Measurements from ENCODE around the gene RARS2. TPM values are rescaled to one million over a fixed set of nuclear protein-coding genes. Genes with fewer than 3 reads are reported as not detected.
"Not testable (repeated sequence)": the region's sequence is repeated elsewhere in the genome, so short reads cannot be mapped to it uniquely, and the experiment has no call there.

The RARS2 gene
- polyA plus RNA-seq, 1 donor, result 73.9 TPM

DNA sequence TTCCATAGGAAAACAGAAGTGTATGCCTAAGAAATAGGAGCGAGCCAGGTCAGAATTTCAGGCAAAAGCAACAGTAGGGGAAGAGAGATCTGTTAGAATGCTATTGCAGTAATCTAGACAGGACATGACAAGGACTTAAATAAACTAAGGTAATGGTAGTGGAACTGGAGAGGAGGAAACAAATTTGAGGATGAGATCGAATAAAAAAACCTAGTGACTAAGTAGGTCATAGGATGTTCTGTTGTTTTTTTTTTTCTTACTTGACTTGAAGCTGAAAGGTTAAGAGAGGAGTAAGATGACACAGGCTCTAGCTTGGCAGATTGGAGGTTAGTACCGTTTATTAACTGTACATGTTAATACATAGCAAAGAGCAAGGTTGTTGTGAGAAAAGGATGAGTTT is 28.7 kb upstream of the RARS2 start:
- H3K4me3 ChIP-seq (ENCODE audit: low read length), result no peak overlapping the region
- H3K27me3 ChIP-seq (ENCODE audit: control insufficient read depth, insufficient read depth, low read length), result no peaks in the 10 kb centered on the region
- no peak overlapping the region for H3K27ac ChIP-seq (ENCODE audit: low read length)
- H3K9me3 ChIP-seq (ENCODE audit: control insufficient read depth, low read depth, low read length), result no peaks in the 10 kb centered on the region
- no peaks in the 10 kb centered on the region for H3K4me1 ChIP-seq (ENCODE audit: control insufficient read depth, insufficient read depth, low read length)
- H3K36me3 ChIP-seq (ENCODE audit: control insufficient read depth, insufficient read depth, low read length), result peaks cover 22% of the 10 kb centered on the region
- 100% methylated on average over 2 of the region's 3 CpGs for WGBS (ENCODE audit: insufficient coverage, low lambda C conversion rate)
- no peak for DNase-seq

DNA sequence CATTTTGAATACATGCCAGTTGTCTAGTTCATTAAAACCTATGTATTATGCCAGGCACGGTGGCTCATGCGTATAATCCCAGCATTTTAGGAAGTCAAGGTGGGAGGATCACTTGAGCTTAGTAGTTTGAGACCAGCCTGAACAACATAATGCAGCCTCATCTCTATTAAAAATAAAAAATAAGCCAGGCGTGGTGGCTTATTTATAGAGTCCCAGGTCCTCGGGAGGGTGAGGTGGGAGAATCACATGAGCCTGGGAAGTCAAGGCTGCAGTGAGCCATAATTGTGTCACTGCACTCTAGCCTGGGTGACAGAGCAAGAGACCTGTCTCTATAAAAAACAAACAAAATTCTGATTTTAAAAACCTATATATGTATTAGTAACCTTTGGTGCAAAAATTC is 27.6 kb upstream of the RARS2 start:
- H3K36me3 ChIP-seq (ENCODE audit: control insufficient read depth, insufficient read depth, low read length), result peaks cover 21% of the 10 kb centered on the region
- no peak for DNase-seq
- no peaks in the 10 kb centered on the region for H3K27me3 ChIP-seq (ENCODE audit: control insufficient read depth, insufficient read depth, low read length)
- H3K27ac ChIP-seq (ENCODE audit: low read length), result no peak overlapping the region
- WGBS (ENCODE audit: insufficient coverage, low lambda C conversion rate), result 100% methylated on average over 1 of the region's 4 CpGs
- no peaks in the 10 kb centered on the region for H3K4me1 ChIP-seq (ENCODE audit: control insufficient read depth, insufficient read depth, low read length)
- no peak overlapping the region for H3K4me3 ChIP-seq (ENCODE audit: low read length)
- H3K9me3 ChIP-seq (ENCODE audit: control insufficient read depth, low read depth, low read length), result no peaks in the 10 kb centered on the region

DNA sequence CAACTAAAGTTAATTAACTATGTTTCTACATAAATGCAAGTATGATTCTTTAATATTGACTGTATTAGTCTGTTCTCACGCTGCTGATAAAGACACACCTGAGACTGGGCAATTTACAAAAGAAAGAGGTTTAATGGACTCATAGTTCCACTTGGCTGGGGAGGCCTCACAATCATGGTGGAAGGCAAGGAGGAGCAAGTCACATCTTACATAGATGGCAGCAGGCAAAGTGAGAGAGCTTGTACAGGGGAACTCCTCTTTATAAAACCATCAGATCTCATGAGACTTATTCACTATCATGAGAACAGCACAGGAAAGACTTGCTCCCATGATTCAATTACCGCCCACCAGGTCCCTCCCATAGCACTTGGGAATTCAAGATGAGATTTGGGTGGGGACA is 23.2 kb upstream of the RARS2 start:
- H3K4me3 ChIP-seq (ENCODE audit: low read length); H3K27ac ChIP-seq (ENCODE audit: low read length); DNase-seq; H3K4me1 ChIP-seq (ENCODE audit: control insufficient read depth, insufficient read depth, low read length); H3K9me3 ChIP-seq (ENCODE audit: control insufficient read depth, low read depth, low read length); H3K27me3 ChIP-seq (ENCODE audit: control insufficient read depth, insufficient read depth, low read length): not testable (repeated sequence)
- peaks cover 18% of the 10 kb centered on the region for H3K36me3 ChIP-seq (ENCODE audit: control insufficient read depth, insufficient read depth, low read length)
- WGBS (ENCODE audit: insufficient coverage, low lambda C conversion rate), result no CpG with 5 or more reads among the region's 2 CpGs

DNA sequence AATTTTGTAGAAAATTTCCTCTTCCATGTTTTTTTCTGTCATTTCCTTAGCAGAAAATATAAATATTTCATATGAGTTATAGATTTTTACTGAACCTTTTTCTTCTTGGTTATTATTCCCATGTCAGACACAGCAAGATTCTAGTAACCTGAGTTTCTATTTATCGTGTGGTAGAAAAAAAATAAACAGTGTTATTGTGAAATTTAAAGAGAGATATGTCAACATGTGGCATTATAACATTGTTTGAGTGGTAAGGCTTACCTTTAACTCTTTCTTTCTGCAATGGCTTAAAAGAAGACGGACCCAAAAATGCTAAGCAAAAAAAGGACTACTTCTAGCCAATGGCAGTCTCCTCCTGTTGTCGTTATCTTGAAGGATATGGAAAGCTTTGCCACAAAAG is 19.0 kb upstream of the RARS2 start:
- H3K4me1 ChIP-seq (ENCODE audit: control insufficient read depth, insufficient read depth, low read length), result no peaks in the 10 kb centered on the region
- no peak overlapping the region for H3K27ac ChIP-seq (ENCODE audit: low read length)
- H3K36me3 ChIP-seq (ENCODE audit: control insufficient read depth, insufficient read depth, low read length), result peaks cover 17% of the 10 kb centered on the region
- no peaks in the 10 kb centered on the region for H3K27me3 ChIP-seq (ENCODE audit: control insufficient read depth, insufficient read depth, low read length)
- no peak for DNase-seq
- no peak overlapping the region for H3K4me3 ChIP-seq (ENCODE audit: low read length)
- WGBS (ENCODE audit: insufficient coverage, low lambda C conversion rate), result 93% methylated on average over 3 of the region's 3 CpGs
- no peaks in the 10 kb centered on the region for H3K9me3 ChIP-seq (ENCODE audit: control insufficient read depth, low read depth, low read length)

DNA sequence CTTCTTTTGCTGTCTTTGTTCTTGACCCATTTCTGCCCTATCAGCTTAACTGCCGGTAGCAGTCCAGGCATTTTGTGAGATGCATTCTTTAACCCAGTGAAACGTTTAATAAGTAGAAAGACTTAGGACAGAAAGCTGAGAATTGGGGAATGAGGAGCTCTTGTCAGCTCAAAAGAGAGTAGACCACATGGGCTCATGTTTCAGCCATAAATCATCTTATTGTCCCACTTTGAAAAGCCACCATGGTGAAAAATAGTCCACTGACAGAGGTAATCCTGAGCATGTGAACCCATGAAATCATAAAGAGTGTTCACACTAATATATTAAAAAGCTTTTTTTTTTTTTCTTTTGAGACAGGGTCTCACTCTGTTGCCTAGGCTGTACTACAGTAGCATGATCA is 16.4 kb upstream of the RARS2 start:
- no peaks in the 10 kb centered on the region for H3K9me3 ChIP-seq (ENCODE audit: control insufficient read depth, low read depth, low read length)
- no peak overlapping the region for H3K27ac ChIP-seq (ENCODE audit: low read length)
- H3K4me3 ChIP-seq (ENCODE audit: low read length), result no peak overlapping the region
- H3K27me3 ChIP-seq (ENCODE audit: control insufficient read depth, insufficient read depth, low read length), result no peaks in the 10 kb centered on the region
- DNase-seq, result no peak
- no peaks in the 10 kb centered on the region for H3K4me1 ChIP-seq (ENCODE audit: control insufficient read depth, insufficient read depth, low read length)
- no CpG with 5 or more reads among the region's 2 CpGs for WGBS (ENCODE audit: insufficient coverage, low lambda C conversion rate)
- peaks cover 16% of the 10 kb centered on the region for H3K36me3 ChIP-seq (ENCODE audit: control insufficient read depth, insufficient read depth, low read length)

DNA sequence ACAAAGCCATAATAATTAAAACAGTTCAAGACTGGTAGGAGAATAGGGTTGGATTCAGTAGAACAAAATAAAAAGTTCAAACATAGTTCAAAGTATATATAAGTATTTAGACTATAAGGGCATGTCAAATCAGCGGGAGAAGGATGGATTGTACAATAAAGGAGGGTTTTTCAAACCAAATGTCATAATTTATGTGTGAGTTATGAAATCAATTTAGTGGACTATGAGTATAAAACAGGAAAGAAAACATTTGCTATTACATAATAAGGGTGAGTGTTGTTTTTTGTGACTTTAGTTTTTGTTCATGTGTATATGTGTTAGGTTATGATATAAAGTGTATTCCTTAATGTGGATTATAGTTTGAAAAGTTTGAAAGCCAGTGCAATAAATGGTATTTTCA is 10.8 kb upstream of the RARS2 start:
- Histone ChIP-seq H3K27me3 (ENCODE audit: control insufficient read depth, insufficient read depth, low read length) (no peaks in the 10 kb centered on the region), H3K4me1 (ENCODE audit: control insufficient read depth, insufficient read depth, low read length) (no peaks in the 10 kb centered on the region), H3K36me3 (ENCODE audit: control insufficient read depth, insufficient read depth, low read length) (peaks cover 8% of the 10 kb centered on the region), H3K4me3 (ENCODE audit: low read length) (no peak overlapping the region), H3K9me3 (ENCODE audit: control insufficient read depth, low read depth, low read length) (no peaks in the 10 kb centered on the region), H3K27ac (ENCODE audit: low read length) (no peak overlapping the region)
- no peak for DNase-seq
- WGBS (ENCODE audit: insufficient coverage, low lambda C conversion rate), result 100% methylated on average over 1 of the region's 1 CpG

DNA sequence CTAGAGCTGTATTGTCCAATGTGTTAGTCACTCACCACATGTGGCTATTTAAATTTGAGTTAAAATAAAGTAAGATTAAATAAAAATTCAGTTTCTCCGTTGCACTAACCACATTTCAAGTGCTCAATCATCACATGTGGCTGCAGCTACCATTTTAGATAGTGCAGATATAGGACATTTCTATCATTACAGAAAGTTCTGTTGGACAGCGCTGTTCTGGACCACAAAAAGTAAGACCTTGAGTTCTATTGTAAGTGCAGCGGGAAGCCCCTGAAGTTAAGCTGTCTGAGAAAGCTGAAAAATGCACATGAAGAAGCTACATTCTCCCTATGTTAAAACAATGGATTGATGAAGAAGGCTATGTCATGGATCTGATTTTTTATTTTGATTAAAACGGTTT is 1.2 kb upstream of the RARS2 start:
- H3K9me3 ChIP-seq (ENCODE audit: control insufficient read depth, low read depth, low read length), result no peaks in the 10 kb centered on the region
- H3K4me3 ChIP-seq (ENCODE audit: low read length), result peak overlapping the region; percentile 78
- H3K27ac ChIP-seq (ENCODE audit: low read length), result no peak overlapping the region
- H3K27me3 ChIP-seq (ENCODE audit: control insufficient read depth, insufficient read depth, low read length), result no peaks in the 10 kb centered on the region
- H3K4me1 ChIP-seq (ENCODE audit: control insufficient read depth, insufficient read depth, low read length), result peaks cover 8% of the 10 kb centered on the region
- WGBS (ENCODE audit: insufficient coverage, low lambda C conversion rate), result 17% methylated on average over 1 of the region's 4 CpGs
- DNase-seq, result no peak
- peaks cover 9% of the 10 kb centered on the region for H3K36me3 ChIP-seq (ENCODE audit: control insufficient read depth, insufficient read depth, low read length)

DNA sequence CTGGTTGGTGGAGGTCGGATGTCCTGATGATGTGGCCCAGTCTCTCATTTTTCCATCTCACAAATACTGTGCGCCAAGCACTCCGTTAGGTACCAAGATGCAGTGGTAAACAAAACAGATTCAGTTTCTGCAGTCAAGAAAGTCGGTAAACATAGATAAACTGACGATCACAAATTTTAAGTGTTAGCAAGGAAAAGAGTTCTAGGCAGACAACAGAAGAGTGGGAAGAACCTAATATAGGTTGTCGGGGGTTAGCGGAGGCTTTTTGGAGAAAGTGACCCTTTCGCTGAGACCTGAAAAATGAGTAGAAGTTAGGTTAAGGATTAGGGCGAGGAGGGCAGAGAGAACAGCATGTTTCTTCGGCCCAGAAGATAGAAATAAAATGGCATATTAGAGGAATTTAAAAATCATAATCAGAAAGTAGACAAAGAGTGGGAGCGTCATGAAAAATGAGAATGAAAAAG is 662 bp upstream of the RARS2 start:
- Histone ChIP-seq H3K27ac (ENCODE audit: low read length) (peak overlapping the region; percentile 67), H3K4me3 (ENCODE audit: low read length) (peak overlapping the region; percentile 78), H3K36me3 (ENCODE audit: control insufficient read depth, insufficient read depth, low read length) (peaks cover 5% of the 10 kb centered on the region), H3K9me3 (ENCODE audit: control insufficient read depth, low read depth, low read length) (no peaks in the 10 kb centered on the region), H3K27me3 (ENCODE audit: control insufficient read depth, insufficient read depth, low read length) (no peaks in the 10 kb centered on the region), H3K4me1 (ENCODE audit: control insufficient read depth, insufficient read depth, low read length) (peaks cover 8% of the 10 kb centered on the region)
- DNase-seq, result no peak
- WGBS (ENCODE audit: insufficient coverage, low lambda C conversion rate), result 5% methylated on average over 5 of the region's 11 CpGs

DNA sequence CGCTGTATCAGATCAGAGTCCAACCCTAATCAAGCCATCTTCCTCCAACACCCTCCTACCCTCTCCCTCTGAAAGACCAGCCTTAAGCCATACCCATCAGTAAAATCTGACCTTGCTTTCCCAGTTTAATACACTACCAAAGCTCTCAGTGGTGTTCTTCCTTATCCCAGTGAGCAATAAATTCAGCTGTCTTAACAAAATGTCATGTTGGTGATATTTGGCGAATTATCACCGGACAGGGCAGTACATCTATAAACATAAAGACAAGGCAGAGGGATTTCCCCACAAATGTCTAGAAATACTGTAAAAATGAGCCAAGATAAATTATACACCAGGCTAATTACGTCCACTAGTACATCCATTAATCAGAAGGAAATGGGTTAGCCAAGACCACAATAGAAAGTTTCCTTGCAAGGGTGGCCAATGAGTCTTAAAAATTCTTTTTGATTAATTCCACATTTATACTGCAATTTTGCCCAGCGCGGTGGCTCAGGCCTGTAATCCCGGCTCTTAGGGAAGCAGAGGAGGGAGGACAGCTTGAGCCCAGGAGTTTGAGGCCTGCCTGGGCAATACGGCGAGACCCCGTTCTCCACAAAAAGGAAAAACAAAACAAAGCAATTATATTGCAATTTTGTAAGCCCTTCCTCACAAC is 905 bp downstream of the RARS2 start:
- 4% methylated on average over 4 of the region's 10 CpGs for WGBS (ENCODE audit: insufficient coverage, low lambda C conversion rate)
- Histone ChIP-seq H3K27me3 (ENCODE audit: control insufficient read depth, insufficient read depth, low read length) (no peaks in the 10 kb centered on the region), H3K27ac (ENCODE audit: low read length) (peak overlapping the region; percentile 85)

DNA sequence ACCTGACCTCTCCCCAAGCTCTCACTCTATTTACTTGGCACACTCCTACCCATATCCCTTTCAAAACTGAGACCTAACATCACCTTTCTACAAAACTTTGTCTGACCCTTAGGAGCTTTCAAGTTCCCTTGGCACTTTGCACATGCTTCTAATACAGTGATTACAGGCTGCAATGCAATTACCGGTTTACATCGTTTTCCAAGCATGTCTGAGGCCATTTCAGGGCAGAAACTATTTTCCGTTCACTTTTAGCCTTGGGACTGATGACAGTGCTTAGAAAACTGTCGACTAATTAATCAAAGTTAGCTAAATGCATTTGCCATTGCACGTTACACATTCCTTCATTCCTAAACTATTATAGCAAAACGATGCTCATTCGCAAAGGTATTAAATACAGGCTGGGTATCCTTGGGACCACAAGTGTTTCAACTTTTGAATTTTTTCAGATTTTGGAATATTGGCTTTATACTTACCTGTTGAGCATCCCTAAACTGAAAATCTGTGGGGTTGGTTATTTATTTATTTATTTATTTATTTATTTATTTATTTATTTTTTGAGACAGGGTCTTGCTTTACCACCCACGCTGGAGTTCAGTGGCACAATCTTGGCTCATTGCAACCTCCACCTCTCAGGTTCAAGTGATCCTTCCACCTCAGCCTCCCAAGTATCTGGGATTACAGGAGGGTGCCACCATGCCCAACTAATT is 3.3 kb downstream of the RARS2 start:
- DNase-seq, result no peak
- no peaks in the 10 kb centered on the region for H3K9me3 ChIP-seq (ENCODE audit: control insufficient read depth, low read depth, low read length)
- H3K4me1 ChIP-seq (ENCODE audit: control insufficient read depth, insufficient read depth, low read length), result peaks cover 20% of the 10 kb centered on the region
- no peak overlapping the region for H3K4me3 ChIP-seq (ENCODE audit: low read length)
- H3K27ac ChIP-seq (ENCODE audit: low read length), result no peak overlapping the region
- H3K27me3 ChIP-seq (ENCODE audit: control insufficient read depth, insufficient read depth, low read length), result no peaks in the 10 kb centered on the region
- peaks cover 14% of the 10 kb centered on the region for H3K36me3 ChIP-seq (ENCODE audit: control insufficient read depth, insufficient read depth, low read length)
- 88% methylated on average over 6 of the region's 8 CpGs for WGBS (ENCODE audit: insufficient coverage, low lambda C conversion rate)

More for the DNA sequence above, 905 bp downstream of the RARS2 start:
- peaks cover 18% of the 10 kb centered on the region for H3K4me1 ChIP-seq (ENCODE audit: control insufficient read depth, insufficient read depth, low read length)
- H3K4me3 ChIP-seq (ENCODE audit: low read length), result peak overlapping the region; percentile 78
- peak in 1 of 2 donors; percentile 28 for DNase-seq
- no peaks in the 10 kb centered on the region for H3K9me3 ChIP-seq (ENCODE audit: control insufficient read depth, low read depth, low read length)
- peaks cover 3% of the 10 kb centered on the region for H3K36me3 ChIP-seq (ENCODE audit: control insufficient read depth, insufficient read depth, low read length)
